HepG2 (cell line): Measurements from ENCODE around the gene TMEM63B. TPM values are rescaled to one million over a fixed set of nuclear protein-coding genes. Genes with fewer than 3 reads are reported as not detected.

ENCODE experiments used
- ATAC-seq: fragments of 200-7000 bp; cut with Tn5 transposase; 3 replicates; pipeline ENCODE4 v1.9.1; 2020; ENCODE audit warnings: mild to moderate bottlenecking, moderate library complexity
- BruUV-seq: library from RNA; stranded (reverse); fragments of 400-500 nt; replicated peaks from 2 replicates; lab custom pipeline; 2021; lab: Mats Ljungman, UMichigan
- CTCF ChIA-PET: fragments of 300-600 bp; formaldehyde crosslinking; extraction: SDS; loops from one replicate; lab custom pipeline; 2021; ENCODE audit warnings: low total read pairs, inconsistent platforms, low intra/inter-chr PET ratio; lab: Yijun Ruan, JAX
- POLR2A ChIA-PET: fragments of 350-600 bp; sonication (Branson Sonifier 250); formaldehyde crosslinking; loops from one replicate; lab custom pipeline; 2020; ENCODE audit warnings: antibody characterized with exemption, inconsistent platforms; lab: Yijun Ruan, JAX
- DNase-seq: peaks from one replicate; pipeline ENCODE4 v3.0.0-alpha.2; 2015; ENCODE audit warnings: low spot score
- FAIRE-seq: peaks from 3 replicates; lab custom pipeline; 2011; peaks lifted over from hg19 to GRCh38; lab: Jason Lieb, UNC
- H2AFZ ChIP-seq: one replicate; pipeline ENCODE4 v1.6.1; 2011; ENCODE audit warnings: low read length, inconsistent platforms
- H3K27ac ChIP-seq: fragments of 300-600 bp; 3 replicates; pipeline ENCODE4 v1.8.0; 2011; ENCODE audit warnings: mixed run types, mild to moderate bottlenecking, mixed read lengths, low read length, inconsistent platforms; ENCODE audit not compliant: insufficient read depth; ENCODE audit errors: extremely low read length
- H3K27me3 ChIP-seq, 2 experiments: fragments of 200-600 bp in 1 of 2; 2 replicates in 1 of 2; 3 replicates in 1 of 2; pipeline versions ENCODE4 v1.6.0 to v1.8.0; 2011; ENCODE audit warnings: low read length in 2 of 2, mild to moderate bottlenecking in 2 of 2, moderate library complexity in 2 of 2, inconsistent platforms in 1 of 2; ENCODE audit not compliant: insufficient read depth in 2 of 2, control insufficient read depth in 1 of 2
- H3K36me3 ChIP-seq, 2 experiments: fragments of 200-600 bp in 1 of 2; replicated peaks in 1 of 2; 2 replicates in 1 of 2; 3 replicates in 1 of 2; pipeline versions ENCODE4 v1.5.1 to v1.8.0; 2011; ENCODE audit warnings: low read length in 2 of 2, inconsistent platforms in 1 of 2; ENCODE audit not compliant: insufficient read depth in 2 of 2, control insufficient read depth in 1 of 2
- H3K4me1 ChIP-seq: 2 replicates; pipeline ENCODE4 v1.5.1; 2012; ENCODE audit warnings: low read length, inconsistent platforms; ENCODE audit not compliant: insufficient read depth
- H3K4me2 ChIP-seq: 2 replicates; pipeline ENCODE4 v1.6.0; 2011; ENCODE audit warnings: low read depth, low read length, inconsistent platforms
- H3K4me3 ChIP-seq, 3 experiments: fragments of 200-600 bp in 1 of 3; sonication (generic), shearing (Covaris generic) in 1 of 3; replicated peaks in 1 of 3; 2 replicates each; pipeline ENCODE4 v1.5.1; 2011 to 2016; ENCODE audit warnings: low read length in 3 of 3, inconsistent platforms in 2 of 3, low read depth in 2 of 3, mild to moderate bottlenecking in 2 of 3, control low read depth in 1 of 3, mixed read lengths in 1 of 3; ENCODE audit not compliant: insufficient read depth in 1 of 3
- H3K79me2 ChIP-seq: one replicate; pipeline ENCODE4 v1.6.1; 2011; ENCODE audit warnings: low read length, inconsistent platforms; ENCODE audit not compliant: insufficient read depth
- H3K9ac ChIP-seq: 2 replicates; pipeline ENCODE4 v1.6.0; 2011; ENCODE audit warnings: mild to moderate bottlenecking, low read depth, low read length, inconsistent platforms; ENCODE audit not compliant: insufficient read depth
- H3K9me3 ChIP-seq: 2 replicates; pipeline ENCODE4 v1.5.1; 2012; ENCODE audit warnings: mild to moderate bottlenecking, low read length
- H4K20me1 ChIP-seq: 2 replicates; pipeline ENCODE4 v1.6.0; 2011; ENCODE audit warnings: inconsistent platforms, mild to moderate bottlenecking, low read length, moderate library complexity; ENCODE audit not compliant: insufficient read depth
- ARHGAP35 ChIP-seq: sonication (generic); formaldehyde crosslinking; IDR thresholded peaks from 2 replicates; pipeline ENCODE4 v1.9.0; 2022; ENCODE audit warnings: mild to moderate bottlenecking, inconsistent platforms, moderate library complexity, missing genetic modification reagents, borderline replicate concordance
- DMAP1 ChIP-seq: IDR thresholded peaks from 2 replicates; pipeline ENCODE4 v1.6.1; 2016
- KDM5A ChIP-seq: fragments of 200-600 bp; sonication (generic); IDR thresholded peaks from 2 replicates; pipeline ENCODE4 v1.7.0; 2018; ENCODE audit warnings: antibody characterized with exemption, mild to moderate bottlenecking, low read length, borderline replicate concordance
- NCOR1 ChIP-seq: fragments of 200-600 bp; sonication (generic); IDR thresholded peaks from 2 replicates; pipeline ENCODE4 v1.7.0; 2017; ENCODE audit warnings: antibody characterized with exemption, low read length, borderline replicate concordance
- NFIC ChIP-seq: IDR thresholded peaks from 2 replicates; pipeline ENCODE4 v1.6.1; 2012; ENCODE audit warnings: mild to moderate bottlenecking, low read length, inconsistent platforms
- NR2F2 ChIP-seq: IDR thresholded peaks from 2 replicates; pipeline ENCODE4 v1.6.1; 2012; ENCODE audit warnings: low read depth, inconsistent platforms, borderline replicate concordance
- PAF1 ChIP-seq: IDR thresholded peaks from 2 replicates; pipeline ENCODE4 v1.6.1; 2016; ENCODE audit warnings: missing genetic modification reagents, missing compliant biosample characterization
- REPIN1 ChIP-seq: sonication (generic); formaldehyde crosslinking; IDR thresholded peaks from 2 replicates; pipeline ENCODE4 v1.8.0; 2022; ENCODE audit warnings: missing genetic modification reagents, low read depth, mild to moderate bottlenecking, borderline replicate concordance
- RFX5 ChIP-seq: IDR thresholded peaks from 2 replicates; pipeline ENCODE4 v1.6.1; 2011; ENCODE audit warnings: low read depth, low read length, improper control_type of control experiment
- TCF7 ChIP-seq: sonication (generic); IDR thresholded peaks from 2 replicates; pipeline ENCODE4 v1.6.1; 2016; ENCODE audit warnings: antibody characterized with exemption, low read depth
- YEATS4 ChIP-seq: sonication (generic); formaldehyde crosslinking; IDR thresholded peaks from 2 replicates; pipeline ENCODE4 v1.4.0; 2020; ENCODE audit warnings: missing genetic modification reagents, borderline replicate concordance
- ZNF207 ChIP-seq: fragments of 450-650 bp; IDR thresholded peaks from 2 replicates; pipeline ENCODE4 v1.6.1; 2016; ENCODE audit warnings: antibody characterized with exemption, borderline replicate concordance
- ZNF274 ChIP-seq: sonication (generic); formaldehyde crosslinking; IDR thresholded peaks from 2 replicates; pipeline ENCODE4 v1.5.1; 2020; ENCODE audit warnings: mild to moderate bottlenecking, missing genetic modification reagents
- ZNF350 ChIP-seq: sonication (generic); formaldehyde crosslinking; IDR thresholded peaks from 2 replicates; pipeline ENCODE4 v1.4.0; 2020; ENCODE audit warnings: mild to moderate bottlenecking, low read depth, missing genetic modification reagents, borderline replicate concordance
- ZNF792 ChIP-seq: IDR thresholded peaks from 2 replicates; pipeline ENCODE4 v1.6.1; 2016
- ZSCAN12 ChIP-seq: sonication (generic); formaldehyde crosslinking; IDR thresholded peaks from 2 replicates; pipeline ENCODE4 v1.9.0; 2021; ENCODE audit warnings: mild to moderate bottlenecking, missing genetic modification reagents
- WGBS: methylation state at CpG from one replicate; pipeline ENCODE4 v1.1.6; 2017; ENCODE audit warnings: low lambda C conversion rate; 5-methylcytosine and 5-hydroxymethylcytosine counted together
- in situ Hi-C: cut with HindIII; loops from 2 replicates; pipeline ENCODE4 v1.10.0; 2017; ENCODE audit warnings: low pct_unique_long_range_greater_than_20kb; ENCODE audit not compliant: extremely low pct_ligation_motif_present
- intact Hi-C: fragments of 100-400 bp; cut with micrococcal nuclease; formaldehyde crosslinking; loops from one replicate; pipeline ENCODE4 v1.10.0; 2022; ENCODE audit not compliant: unreplicated experiment
- polyA plus RNA-seq, 8 experiments: library from polyadenylated mRNA; depleted of rRNA in 3 of 8; stranded (reverse) in 7 of 8; unstranded in 1 of 8; fragments of >200 nt; fragmentation: Illumina TruSeq in 4 of 8; extraction: Trizol in 4 of 8; gene quantifications; 2 replicates each; pipeline versions ENCODE4 v1.2.1 to v1.2.3, GENCODE V29; 2011 to 2016; ENCODE audit warnings: low read depth in 4 of 8, missing spikeins in 1 of 8, mixed read lengths in 1 of 8; ENCODE audit not compliant: insufficient read depth in 1 of 8
- total RNA-seq, 5 experiments: library from RNA; depleted of rRNA; stranded (reverse); fragments of >200 nt; fragmentation: Illumina TruSeq; extraction: Trizol; gene quantifications; 2 replicates each; pipeline ENCODE4 v1.2.3, GENCODE V29; 2016; ENCODE audit warnings: low read depth in 1 of 5
- TF ChIP-seq, protein P1 (sequence below): sonication (generic); formaldehyde crosslinking; IDR thresholded peaks from 2 replicates; pipeline ENCODE4 v1.5.1; 2020; ENCODE audit warnings: missing genetic modification reagents, mild to moderate bottlenecking, borderline replicate concordance
- TF ChIP-seq, protein P2 (sequence below): sonication (generic); formaldehyde crosslinking; IDR thresholded peaks from 2 replicates; pipeline ENCODE4 v1.5.1; 2020; ENCODE audit warnings: missing genetic modification reagents, mild to moderate bottlenecking, borderline replicate concordance
- TF ChIP-seq, protein P3 (sequence below): sonication (generic); formaldehyde crosslinking; IDR thresholded peaks from 2 replicates; pipeline ENCODE4 v1.4.0; 2020; ENCODE audit warnings: mild to moderate bottlenecking, missing genetic modification reagents

The TMEM63B gene
- total and polyA plus RNA-seq, 2 of the 13 experiments (the other 11 are each of a cell fraction or from before 2014, with no cell fraction given) = 27.4 to 75.8 TPM

DNA sequence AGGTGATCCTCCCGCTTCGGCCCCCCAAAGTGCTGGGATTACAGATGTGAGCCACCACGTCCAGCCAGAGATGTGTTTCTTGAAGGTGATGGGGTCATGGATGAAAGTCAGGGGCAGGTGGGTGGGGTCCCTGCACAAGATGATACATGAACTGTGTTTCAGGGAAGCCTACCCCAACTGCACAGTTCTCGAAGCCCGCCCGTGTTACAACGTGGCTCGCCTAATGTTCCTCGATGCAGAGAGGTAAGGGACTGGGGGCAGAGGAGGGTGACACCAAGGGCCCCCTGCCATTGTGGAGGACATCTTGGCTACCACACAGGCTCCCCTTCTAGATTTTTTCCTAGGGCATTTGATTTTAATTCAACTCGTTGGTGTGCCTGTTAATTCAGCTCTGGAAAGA lies 19.3 kb downstream of the TMEM63B start:
- H3K27me3 ChIP-seq = no peaks in the 10 kb centered on the region
- DNase-seq (no peak), FAIRE-seq (no peak), ATAC-seq (no peak)
- CTCF ChIA-PET = no interaction called here
- POLR2A ChIA-PET = no interaction called here
- no peaks in the 10 kb centered on the region for H4K20me1 ChIP-seq
- H3K4me1 ChIP-seq = peaks cover 31% of the 10 kb centered on the region
- intact Hi-C loops = no loop called here
- no TSS peak for BruUV-seq
- in situ Hi-C loops = no loop called here
- peaks cover 31 to 56% of the 10 kb centered on the region in 2 experiments for H3K36me3 ChIP-seq
- H3K27ac ChIP-seq = no peak overlapping the region
- no peaks in the 10 kb centered on the region for H3K9me3 ChIP-seq
- H2AFZ ChIP-seq = no peak overlapping the region
- no peak overlapping the region for H3K4me3 ChIP-seq
- no peak overlapping the region for H3K4me2 ChIP-seq
- no peaks in the 10 kb centered on the region for H3K79me2 ChIP-seq
- 92% methylated on average over 10 of the region's 10 CpGs for WGBS
- H3K9ac ChIP-seq = no peak overlapping the region
- TF ChIP-seq, protein P1, sequence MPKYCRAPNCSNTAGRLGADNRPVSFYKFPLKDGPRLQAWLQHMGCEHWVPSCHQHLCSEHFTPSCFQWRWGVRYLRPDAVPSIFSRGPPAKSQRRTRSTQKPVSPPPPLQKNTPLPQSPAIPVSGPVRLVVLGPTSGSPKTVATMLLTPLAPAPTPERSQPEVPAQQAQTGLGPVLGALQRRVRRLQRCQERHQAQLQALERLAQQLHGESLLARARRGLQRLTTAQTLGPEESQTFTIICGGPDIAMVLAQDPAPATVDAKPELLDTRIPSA (CRISPR knock-in tag) = no peak
- TF ChIP-seq TCF7 (no peak), NR2F2 (no peak), REPIN1 (no peak), ZNF274 (CRISPR knock-in tag) (no peak), ZNF350 (CRISPR knock-in tag) (no peak), YEATS4 (CRISPR knock-in tag) (no peak), DMAP1 (no peak), ARHGAP35 (CRISPR knock-in tag) (no peak), NFIC (no peak), NCOR1 (no peak), ZSCAN12 (CRISPR knock-in tag) (no peak), PAF1 (CRISPR knock-in tag) (no peak), ZNF792 (CRISPR knock-in tag) (no peak), ZNF207 (no peak), RFX5 (no peak), KDM5A (no peak)
- TF ChIP-seq, protein P2, sequence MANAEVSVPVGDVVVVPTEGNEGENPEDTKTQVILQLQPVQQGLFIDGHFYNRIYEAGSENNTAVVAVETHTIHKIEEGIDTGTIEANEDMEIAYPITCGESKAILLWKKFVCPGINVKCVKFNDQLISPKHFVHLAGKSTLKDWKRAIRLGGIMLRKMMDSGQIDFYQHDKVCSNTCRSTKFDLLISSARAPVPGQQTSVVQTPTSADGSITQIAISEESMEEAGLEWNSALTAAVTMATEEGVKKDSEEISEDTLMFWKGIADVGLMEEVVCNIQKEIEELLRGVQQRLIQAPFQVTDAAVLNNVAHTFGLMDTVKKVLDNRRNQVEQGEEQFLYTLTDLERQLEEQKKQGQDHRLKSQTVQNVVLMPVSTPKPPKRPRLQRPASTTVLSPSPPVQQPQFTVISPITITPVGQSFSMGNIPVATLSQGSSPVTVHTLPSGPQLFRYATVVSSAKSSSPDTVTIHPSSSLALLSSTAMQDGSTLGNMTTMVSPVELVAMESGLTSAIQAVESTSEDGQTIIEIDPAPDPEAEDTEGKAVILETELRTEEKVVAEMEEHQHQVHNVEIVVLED (CRISPR knock-in tag) = no peak
- TF ChIP-seq, protein P3, sequence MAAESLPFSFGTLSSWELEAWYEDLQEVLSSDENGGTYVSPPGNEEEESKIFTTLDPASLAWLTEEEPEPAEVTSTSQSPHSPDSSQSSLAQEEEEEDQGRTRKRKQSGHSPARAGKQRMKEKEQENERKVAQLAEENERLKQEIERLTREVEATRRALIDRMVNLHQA (CRISPR knock-in tag) = no peak
- TF ChIP-seq, all 625 proteins: peak for 0
